Loucy (cell line): ENCODE measurements around the gene MARK4.

Source experiments
- H2AFZ ChIP-seq: fragments of 200-600 bp; sonication (generic); 2 replicates; pipeline ENCODE4 v1.6.0; 2016; ENCODE audit warnings: antibody characterized with exemption, mild to moderate bottlenecking, low read length, moderate library complexity
- H3F3A ChIP-seq: fragments of 200-600 bp; 2 replicates; pipeline ENCODE4 v1.6.0; 2016; ENCODE audit warnings: antibody characterized with exemption, low read depth, mild to moderate bottlenecking
- H3K27me3 ChIP-seq: fragments of 200-600 bp; sonication (generic); 2 replicates; pipeline ENCODE4 v1.6.1; 2014; ENCODE audit warnings: low read length, mild to moderate bottlenecking; ENCODE audit not compliant: insufficient read depth, poor library complexity, severe bottlenecking
- H3K36me3 ChIP-seq: fragments of 200-600 bp; sonication (generic); 2 replicates; pipeline ENCODE4 v1.6.1; 2016; ENCODE audit warnings: low read length; ENCODE audit not compliant: insufficient read depth
- H3K4me1 ChIP-seq: fragments of 200-600 bp; sonication (generic); 2 replicates; pipeline ENCODE4 v1.5.1; 2014; ENCODE audit warnings: low read length, mild to moderate bottlenecking; ENCODE audit not compliant: insufficient read depth, poor library complexity, severe bottlenecking
- H3K4me2 ChIP-seq: fragments of 200-600 bp; sonication (generic); 2 replicates; pipeline ENCODE4 v1.6.0; 2014; ENCODE audit warnings: antibody characterized with exemption, low read length, low read depth, mild to moderate bottlenecking; ENCODE audit not compliant: poor library complexity, severe bottlenecking
- H3K4me3 ChIP-seq: fragments of 200-600 bp; sonication (generic); 2 replicates; pipeline ENCODE4 v1.5.1; 2014; ENCODE audit warnings: low read length, mild to moderate bottlenecking, mixed read lengths; ENCODE audit not compliant: poor library complexity, severe bottlenecking
- H3K79me2 ChIP-seq: fragments of 200-600 bp; sonication (generic); 2 replicates; pipeline ENCODE4 v1.6.1; 2014; ENCODE audit warnings: low read length; ENCODE audit not compliant: insufficient read depth
- H3K9ac ChIP-seq: fragments of 200-600 bp; sonication (generic); 2 replicates; pipeline ENCODE4 v1.6.0; 2014; ENCODE audit warnings: mild to moderate bottlenecking, low read depth, low read length, moderate library complexity; ENCODE audit not compliant: poor library complexity, severe bottlenecking
- H3K9me2 ChIP-seq: fragments of 200-600 bp; sonication (generic); replicated peaks from 2 replicates; pipeline ENCODE4 v1.6.1; 2016; ENCODE audit warnings: low read depth, low read length, mixed read lengths
- H3K9me3 ChIP-seq: fragments of 200-600 bp; sonication (generic); 2 replicates; pipeline ENCODE4 v1.6.1; 2014; ENCODE audit warnings: mild to moderate bottlenecking, antibody characterized with exemption, low read length, low read depth; ENCODE audit not compliant: insufficient read depth
- H4K20me1 ChIP-seq: fragments of 200-600 bp; sonication (generic); 2 replicates; pipeline ENCODE4 v1.6.0; 2014; ENCODE audit warnings: antibody characterized with exemption, low read length, mild to moderate bottlenecking; ENCODE audit not compliant: insufficient read depth, poor library complexity, severe bottlenecking
- EZH2phosphoT487 ChIP-seq: fragments of 200-600 bp; IDR thresholded peaks from 2 replicates; pipeline ENCODE4 v1.6.1; 2018; ENCODE audit warnings: antibody characterized with exemption, mild to moderate bottlenecking, moderate library complexity, borderline replicate concordance
- TF ChIP-seq, protein P1 (sequence below): fragments of 200-600 bp; sonication (generic); conservative IDR thresholded peaks from 2 replicates; pipeline ENCODE4 v1.5.1; 2014; ENCODE audit warnings: mild to moderate bottlenecking, antibody characterized with exemption, low read length

The MARK4 gene

DNA sequence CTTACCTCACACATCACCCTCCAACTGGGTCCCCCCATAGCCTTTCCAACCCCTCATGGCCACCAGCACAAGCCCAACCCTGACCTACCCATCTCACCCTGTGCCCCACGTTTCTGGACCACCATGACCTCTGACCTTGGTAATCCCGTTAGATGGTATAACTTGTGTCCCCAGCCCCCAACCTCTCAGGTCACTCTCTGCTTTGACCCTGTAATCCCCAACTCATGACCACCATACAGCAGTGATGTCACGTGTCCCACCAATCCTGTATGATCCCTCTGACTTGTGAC lies 98.0 kb downstream of the MARK4 start:
- Histone ChIP-seq H4K20me1 (no peaks in the 10 kb centered on the region), H3K9me3 (no peaks in the 10 kb centered on the region), H3F3A (no peaks in the 10 kb centered on the region), H3K79me2 (no peaks in the 10 kb centered on the region), H3K4me3 (no peak overlapping the region), H2AFZ (no peak overlapping the region), H3K9ac (no peak overlapping the region), H3K4me2 (no peak overlapping the region), H3K4me1 (no peaks in the 10 kb centered on the region), H3K9me2 (no peaks in the 10 kb centered on the region), H3K36me3 (no peaks in the 10 kb centered on the region; the same call in 1 of the 2 replicates), H3K27me3 (no peaks in the 10 kb centered on the region)
- TF ChIP-seq, protein P1, sequence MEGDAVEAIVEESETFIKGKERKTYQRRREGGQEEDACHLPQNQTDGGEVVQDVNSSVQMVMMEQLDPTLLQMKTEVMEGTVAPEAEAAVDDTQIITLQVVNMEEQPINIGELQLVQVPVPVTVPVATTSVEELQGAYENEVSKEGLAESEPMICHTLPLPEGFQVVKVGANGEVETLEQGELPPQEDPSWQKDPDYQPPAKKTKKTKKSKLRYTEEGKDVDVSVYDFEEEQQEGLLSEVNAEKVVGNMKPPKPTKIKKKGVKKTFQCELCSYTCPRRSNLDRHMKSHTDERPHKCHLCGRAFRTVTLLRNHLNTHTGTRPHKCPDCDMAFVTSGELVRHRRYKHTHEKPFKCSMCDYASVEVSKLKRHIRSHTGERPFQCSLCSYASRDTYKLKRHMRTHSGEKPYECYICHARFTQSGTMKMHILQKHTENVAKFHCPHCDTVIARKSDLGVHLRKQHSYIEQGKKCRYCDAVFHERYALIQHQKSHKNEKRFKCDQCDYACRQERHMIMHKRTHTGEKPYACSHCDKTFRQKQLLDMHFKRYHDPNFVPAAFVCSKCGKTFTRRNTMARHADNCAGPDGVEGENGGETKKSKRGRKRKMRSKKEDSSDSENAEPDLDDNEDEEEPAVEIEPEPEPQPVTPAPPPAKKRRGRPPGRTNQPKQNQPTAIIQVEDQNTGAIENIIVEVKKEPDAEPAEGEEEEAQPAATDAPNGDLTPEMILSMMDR, result no peak
- no peak for TF ChIP-seq EZH2phosphoT487

DNA sequence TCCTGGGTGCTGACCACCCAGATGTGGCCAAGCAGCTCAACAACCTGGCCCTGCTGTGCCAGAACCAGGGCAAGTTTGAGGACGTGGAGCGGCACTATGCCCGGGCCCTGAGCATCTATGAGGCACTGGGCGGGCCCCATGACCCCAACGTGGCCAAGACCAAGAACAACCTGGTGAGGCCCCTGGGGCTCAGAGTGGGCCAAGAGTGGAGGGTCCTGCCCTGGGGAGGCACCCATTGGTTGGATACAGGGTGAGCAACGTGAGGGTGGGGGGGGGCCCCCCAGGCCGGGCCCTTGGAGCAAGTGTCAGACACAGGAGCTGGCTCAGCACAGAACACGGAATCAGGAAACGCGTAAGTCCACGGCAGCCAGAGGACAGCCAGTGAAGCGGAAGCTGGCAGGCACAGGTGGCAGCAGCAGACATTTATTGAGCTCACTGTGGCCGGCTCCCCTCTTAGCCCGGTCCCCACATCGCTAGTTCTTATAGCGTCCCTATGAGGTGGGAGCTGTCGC lies 98.4 kb downstream of the MARK4 start:
- no peak overlapping the region for H3K4me3 ChIP-seq
- no peaks in the 10 kb centered on the region for H3K79me2 ChIP-seq
- no peak for TF ChIP-seq EZH2phosphoT487
- TF ChIP-seq, protein P1, result no peak

DNA sequence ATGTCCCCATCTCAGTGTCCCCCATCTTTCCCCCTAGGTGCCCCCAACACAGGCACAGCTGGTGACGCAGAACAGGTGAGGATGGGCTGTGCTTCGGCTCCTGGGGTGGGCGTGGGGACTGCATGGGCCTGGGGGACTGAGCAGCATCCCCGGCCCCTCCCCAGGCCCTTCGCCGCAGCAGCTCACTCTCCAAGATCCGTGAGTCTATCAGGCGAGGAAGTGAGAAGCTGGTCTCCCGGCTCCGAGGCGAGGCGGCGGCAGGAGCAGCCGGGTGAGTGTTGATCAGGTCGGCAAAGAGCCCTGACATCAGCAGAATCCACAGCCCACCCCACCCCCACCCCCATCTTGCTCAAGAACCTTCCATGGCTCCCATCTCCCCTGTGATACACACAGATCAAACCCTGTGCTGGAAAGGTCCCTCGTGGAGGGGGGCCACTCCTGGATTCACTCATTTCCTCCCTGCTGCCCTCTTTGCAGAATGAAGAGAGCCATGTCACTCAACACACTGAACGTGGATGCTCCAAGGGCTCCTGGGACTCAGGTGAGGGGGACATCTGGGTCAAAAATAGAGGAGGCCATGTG lies 99.5 kb downstream of the MARK4 start:
- Histone ChIP-seq H3K9me3 (no peaks in the 10 kb centered on the region), H3K27me3 (no peaks in the 10 kb centered on the region), H3F3A (no peaks in the 10 kb centered on the region), H3K36me3 (peaks cover 3% of the 10 kb centered on the region; the same call in 1 of the 2 replicates), H3K9me2 (no peaks in the 10 kb centered on the region), H3K4me1 (no peaks in the 10 kb centered on the region), H2AFZ (no peak overlapping the region), H4K20me1 (no peaks in the 10 kb centered on the region), H3K79me2 (no peaks in the 10 kb centered on the region), H3K4me2 (no peak overlapping the region), H3K4me3 (no peak overlapping the region), H3K9ac (no peak overlapping the region)
- TF ChIP-seq, protein P1, result no peak
- TF ChIP-seq EZH2phosphoT487, result no peak

More for the DNA sequence above, 98.4 kb downstream of the MARK4 start:
- Histone ChIP-seq H4K20me1 (no peaks in the 10 kb centered on the region), H3K9me3 (no peaks in the 10 kb centered on the region), H3K9ac (no peak overlapping the region), H3K4me2 (no peak overlapping the region), H3F3A (no peaks in the 10 kb centered on the region), H3K9me2 (no peaks in the 10 kb centered on the region), H3K36me3 (no peaks in the 10 kb centered on the region; the same call in 1 of the 2 replicates), H3K27me3 (no peaks in the 10 kb centered on the region), H2AFZ (no peak overlapping the region), H3K4me1 (no peaks in the 10 kb centered on the region)
